Stimulated activated CD4-positive, alpha-beta T cell treated with anti-CD3 and anti-CD28 coated beads, Interleukin-4, amount 100 ng/mL, for 48 hours (primary cell): ENCODE measurements around the gene EXOC7.
"Not testable (repeated sequence)": the region's sequence is repeated elsewhere in the genome, so short reads cannot be mapped to it uniquely, and the experiment has no call there.

ENCODE experiments used
- DNase-seq, 2 donors: peaks; one replicate each; pipeline ENCODE4 v3.0.0-alpha.2; 2020; ENCODE audit warnings: low read depth in 2 of 2

Gene EXOC7

GRCh38 chr17:76076146-76076764, 27.3 kb downstream of the EXOC7 start:
- DNase-seq, result no peak

- DNase-seq, result no peak
These were observed 28.0 kb downstream of the EXOC7 start for GRCh38 chr17:76075364-76076145.

GRCh38 chr17:76074390-76075363, 28.9 kb downstream of the EXOC7 start, which contains the start of gene GALR2:
GALR2 (plus strand) TSS chr17:76074781; CDS start chr17:76074884, 103 bp downstream.
- no peak for DNase-seq

GRCh38 chr17:76072148-76072858, 31.3 kb downstream of the EXOC7 start, which contains the start of gene SRP68:
SRP68 (minus strand) TSS chr17:76072517; CDS start chr17:76072491, 26 bp downstream.
- peak; percentile 70 to 81 for DNase-seq

GRCh38 chr17:76071531-76072147, 31.9 kb downstream of the EXOC7 start:
- no peak for DNase-seq

- DNase-seq, result no peak
These were observed 37.8 kb downstream of the EXOC7 start for GRCh38 chr17:76065775-76066174.

GRCh38 chr17:76063875-76064546, 39.6 kb downstream of the EXOC7 start:
- peak in 1 of 2 donors; percentile 59 for DNase-seq

- not testable (repeated sequence) for DNase-seq
These were observed 45.3 kb downstream of the EXOC7 start for GRCh38 chr17:76058264-76058663.

GRCh38 chr17:76056882-76057281, 46.7 kb downstream of the EXOC7 start:
- DNase-seq, result no peak

- no peak for DNase-seq
These were observed 49.5 kb downstream of the EXOC7 start for GRCh38 chr17:76054112-76054476.

- DNase-seq, result no peak
These were observed 50.1 kb downstream of the EXOC7 start for GRCh38 chr17:76053246-76054111.

- no peak for DNase-seq
These were observed 52.0 kb downstream of the EXOC7 start for GRCh38 chr17:76051561-76051960.

- DNase-seq, result no peak
These were observed 52.8 kb downstream of the EXOC7 start for GRCh38 chr17:76050538-76051467.

- no peak for DNase-seq
These were observed 53.6 kb downstream of the EXOC7 start for GRCh38 chr17:76049836-76050537.

- no peak for DNase-seq
These were observed 54.3 kb downstream of the EXOC7 start for GRCh38 chr17:76049239-76049638.

GRCh38 chr17:76048711-76049110, 54.9 kb downstream of the EXOC7 start:
- no peak for DNase-seq

- DNase-seq, result no peak
These were observed 55.5 kb downstream of the EXOC7 start for GRCh38 chr17:76048025-76048605.
